ENCODE measurements around the gene DSCAM.

DNA sequence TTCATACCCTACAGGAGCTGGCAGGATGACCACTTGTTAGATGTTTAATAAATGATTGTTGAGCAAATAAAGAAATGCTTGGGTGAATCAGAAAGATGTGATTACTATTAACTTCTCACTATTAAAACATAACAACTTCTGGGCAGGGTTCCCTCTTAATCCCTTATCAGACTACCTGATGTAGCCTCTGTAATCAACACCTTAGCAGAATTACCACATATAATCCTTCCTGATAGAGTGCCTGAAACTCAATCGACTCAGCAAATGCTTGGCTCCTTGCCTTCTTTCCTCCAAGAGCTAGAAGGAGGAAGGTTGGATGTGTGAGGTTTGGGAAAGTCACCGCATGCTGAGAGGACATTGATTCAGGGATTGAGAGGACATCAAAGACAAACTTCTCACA lies 34.8 kb upstream of the DSCAM start:
- TF ChIP-seq, protein P1, sequence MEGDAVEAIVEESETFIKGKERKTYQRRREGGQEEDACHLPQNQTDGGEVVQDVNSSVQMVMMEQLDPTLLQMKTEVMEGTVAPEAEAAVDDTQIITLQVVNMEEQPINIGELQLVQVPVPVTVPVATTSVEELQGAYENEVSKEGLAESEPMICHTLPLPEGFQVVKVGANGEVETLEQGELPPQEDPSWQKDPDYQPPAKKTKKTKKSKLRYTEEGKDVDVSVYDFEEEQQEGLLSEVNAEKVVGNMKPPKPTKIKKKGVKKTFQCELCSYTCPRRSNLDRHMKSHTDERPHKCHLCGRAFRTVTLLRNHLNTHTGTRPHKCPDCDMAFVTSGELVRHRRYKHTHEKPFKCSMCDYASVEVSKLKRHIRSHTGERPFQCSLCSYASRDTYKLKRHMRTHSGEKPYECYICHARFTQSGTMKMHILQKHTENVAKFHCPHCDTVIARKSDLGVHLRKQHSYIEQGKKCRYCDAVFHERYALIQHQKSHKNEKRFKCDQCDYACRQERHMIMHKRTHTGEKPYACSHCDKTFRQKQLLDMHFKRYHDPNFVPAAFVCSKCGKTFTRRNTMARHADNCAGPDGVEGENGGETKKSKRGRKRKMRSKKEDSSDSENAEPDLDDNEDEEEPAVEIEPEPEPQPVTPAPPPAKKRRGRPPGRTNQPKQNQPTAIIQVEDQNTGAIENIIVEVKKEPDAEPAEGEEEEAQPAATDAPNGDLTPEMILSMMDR (IDR thresholded peaks at IDR 0.05) = no peak
- TF ChIP-seq POLR2A (IDR thresholded peaks at IDR 0.05) = no peak

All from uterus (tissue), 2 donors.